Caco-2 (cell line): ENCODE results near the gene SYT9. TPM values are rescaled to one million over a fixed set of nuclear protein-coding genes. Genes with fewer than 3 reads are reported as not detected.

Experiments used
- BruUV-seq: library from RNA; stranded (reverse); fragments of 400-500 nt; replicated peaks from 2 replicates; lab custom pipeline; 2021; lab: Mats Ljungman, UMichigan
- CTCF ChIA-PET: fragments of 300-600 bp; sonication (Branson Sonifier 250); formaldehyde crosslinking; loops from one replicate; lab custom pipeline; 2022; ENCODE audit warnings: antibody characterized with exemption; lab: Charles Lee
- POLR2A ChIA-PET: fragments of 300-600 bp; sonication (Branson Sonifier 250); formaldehyde crosslinking; loops from one replicate; lab custom pipeline; 2022; ENCODE audit warnings: antibody characterized with exemption; lab: Charles Lee
- DNase-seq, 2 experiments: peaks; one replicate each; pipeline versions ENCODE4 v3.0.0 to v3.0.0-alpha.2; 2020 to 2022
- H3K27me3 ChIP-seq: replicated peaks from 2 replicates; pipeline ENCODE4 v1.6.0; 2011; ENCODE audit warnings: low read length; ENCODE audit not compliant: control insufficient read depth, insufficient read depth
- H3K36me3 ChIP-seq: 2 replicates; pipeline ENCODE4 v1.5.1; 2011; ENCODE audit warnings: low read length; ENCODE audit not compliant: control insufficient read depth, insufficient read depth
- H3K4me1 ChIP-seq: fragments of 250-450 bp; sonication (Bioruptor Pico); 2 replicates; pipeline ENCODE4 v1.5.1; 2020; ENCODE audit warnings: mild to moderate bottlenecking
- H3K4me3 ChIP-seq: 2 replicates; pipeline ENCODE4 v1.5.1; 2011; ENCODE audit warnings: low read depth, mild to moderate bottlenecking, control low read depth, low read length
- H3K9me3 ChIP-seq: fragments of 250-450 bp; sonication (Bioruptor Pico); 2 replicates; pipeline ENCODE4 v1.5.1; 2020; ENCODE audit warnings: mild to moderate bottlenecking, moderate library complexity
- H3K27ac Mint-ChIP-seq: one replicate; pipeline ENCODE4 v1.8.0; 2022; ENCODE audit warnings: mixed read lengths; ENCODE audit not compliant: unreplicated experiment
- H3K27me3 Mint-ChIP-seq: one replicate; pipeline ENCODE4 v1.8.0; 2022; ENCODE audit warnings: mixed read lengths; ENCODE audit not compliant: insufficient read depth, unreplicated experiment
- H3K36me3 Mint-ChIP-seq: one replicate; pipeline ENCODE4 v1.8.0; 2022; ENCODE audit warnings: mild to moderate bottlenecking, mixed read lengths; ENCODE audit not compliant: insufficient read depth, unreplicated experiment
- H3K4me1 Mint-ChIP-seq: one replicate; pipeline ENCODE4 v1.8.0; 2022; ENCODE audit warnings: low read depth, mixed read lengths; ENCODE audit not compliant: unreplicated experiment
- H3K4me3 Mint-ChIP-seq: one replicate; pipeline ENCODE4 v1.8.0; 2022; ENCODE audit warnings: mild to moderate bottlenecking, moderate library complexity, mixed read lengths; ENCODE audit not compliant: unreplicated experiment
- H3K9me3 Mint-ChIP-seq: one replicate; pipeline ENCODE4 v1.8.0; 2022; ENCODE audit warnings: mixed read lengths; ENCODE audit not compliant: unreplicated experiment
- CTCF ChIP-seq, 2 experiments: fragments of 200-600 bp in 1 of 2; IDR thresholded peaks; 1 replicate in 1 of 2; 2 replicates in 1 of 2; pipeline versions ENCODE4 v1.5.1 to v1.8.0; 2011 to 2022; ENCODE audit warnings: antibody characterized with exemption in 1 of 2, control low read depth in 1 of 2, inconsistent platforms in 1 of 2, low read depth in 1 of 2, low read length in 1 of 2, mild to moderate bottlenecking in 1 of 2, moderate library complexity in 1 of 2; ENCODE audit not compliant: insufficient read depth in 1 of 2, severe bottlenecking in 1 of 2, unreplicated experiment in 1 of 2
- intact Hi-C: fragments of 100-400 bp; cut with micrococcal nuclease; formaldehyde crosslinking; loops from one replicate; pipeline ENCODE4 v1.10.0; 2022; ENCODE audit not compliant: unreplicated experiment
- total RNA-seq: library from RNA; stranded (reverse); gene quantifications from 2 replicates; pipeline ENCODE4 v1.2.3, GENCODE V29; 2022

Gene SYT9
- total RNA-seq, 1 experiment from 2014 or later = not detected

- BruUV-seq = no TSS peak
- TF ChIP-seq CTCF (IDR thresholded peaks at IDR 0.05; ENCODE audit: insufficient read depth in 1 of 2, low read depth in 1 of 2, low read length in 1 of 2, severe bottlenecking in 1 of 2, unreplicated experiment in 1 of 2) = no peak
- H3K4me1 ChIP-seq = peaks cover 10% of the 10 kb centered on the region
- H3K4me3 ChIP-seq = no peak overlapping the region
- H3K27ac Mint-ChIP-seq = no peak overlapping the region
- ChIA-PET POLR2A (no interaction called here), CTCF (no interaction called here)
- no peaks in the 10 kb centered on the region for H3K9me3 Mint-ChIP-seq
- no peaks in the 10 kb centered on the region for H3K9me3 ChIP-seq
- no peaks in the 10 kb centered on the region for H3K36me3 Mint-ChIP-seq
- H3K4me3 Mint-ChIP-seq = no peak overlapping the region
- H3K27me3 Mint-ChIP-seq = peaks cover 2% of the 10 kb centered on the region
- H3K4me1 Mint-ChIP-seq = peaks cover 17% of the 10 kb centered on the region
- H3K36me3 ChIP-seq = no peaks in the 10 kb centered on the region
- intact Hi-C loops = no loop called here
- H3K27me3 ChIP-seq = no peaks in the 10 kb centered on the region
- DNase-seq = peak in 1 of 2 experiments; percentile 21
These were observed 242.5 kb downstream of the SYT9 start for GRCh38 chr11:7494086-7494745.

GRCh38 chr11:7495882-7496551, 244.3 kb downstream of the SYT9 start:
- Mint-ChIP-seq H3K36me3 (no peaks in the 10 kb centered on the region), H3K4me3 (no peak overlapping the region), H3K9me3 (no peaks in the 10 kb centered on the region), H3K4me1 (peaks cover 17% of the 10 kb centered on the region), H3K27me3 (peaks cover 2% of the 10 kb centered on the region), H3K27ac (no peak overlapping the region)
- BruUV-seq = no TSS peak
- H3K4me3 ChIP-seq = no peak overlapping the region
- ChIA-PET POLR2A (no interaction called here), CTCF (no interaction called here)
- TF ChIP-seq CTCF (IDR thresholded peaks at IDR 0.05; ENCODE audit: insufficient read depth in 1 of 2, low read depth in 1 of 2, low read length in 1 of 2, severe bottlenecking in 1 of 2, unreplicated experiment in 1 of 2) = no peak
- DNase-seq = no peak
- H3K27me3 ChIP-seq = no peaks in the 10 kb centered on the region
- H3K4me1 ChIP-seq = peaks cover 10% of the 10 kb centered on the region
- intact Hi-C loops = no loop called here
- H3K9me3 ChIP-seq = no peaks in the 10 kb centered on the region
- H3K36me3 ChIP-seq = no peaks in the 10 kb centered on the region

DNA sequence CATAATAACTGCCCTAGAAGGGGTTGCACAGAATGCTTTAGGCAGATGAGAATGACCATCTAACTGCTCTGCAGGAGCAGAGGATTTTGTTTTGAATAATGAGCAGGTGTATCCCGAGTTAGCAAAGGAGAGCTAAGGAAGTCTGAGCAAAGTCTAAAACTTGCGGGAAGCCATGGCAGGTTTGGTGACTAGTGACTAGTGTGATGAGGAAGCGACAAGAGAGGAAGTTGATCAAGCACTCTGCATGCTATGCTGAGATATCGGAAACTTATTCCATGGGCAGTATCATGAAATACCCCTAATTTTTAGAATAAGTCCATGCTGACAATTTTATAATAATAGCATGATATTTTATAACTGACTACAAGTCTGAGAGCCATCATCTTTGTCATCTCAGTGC, 246.5 kb downstream of the SYT9 start:
- ChIA-PET CTCF (no interaction called here), POLR2A (no interaction called here)
- Histone ChIP-seq H3K4me1 (peaks cover 10% of the 10 kb centered on the region), H3K36me3 (no peaks in the 10 kb centered on the region), H3K9me3 (no peaks in the 10 kb centered on the region), H3K27me3 (no peaks in the 10 kb centered on the region), H3K4me3 (no peak overlapping the region)
- Mint-ChIP-seq H3K4me1 (peaks cover 17% of the 10 kb centered on the region), H3K4me3 (no peak overlapping the region), H3K9me3 (no peaks in the 10 kb centered on the region), H3K27me3 (peaks cover 2% of the 10 kb centered on the region), H3K36me3 (no peaks in the 10 kb centered on the region), H3K27ac (no peak overlapping the region)
- intact Hi-C loops = no loop called here
- TF ChIP-seq CTCF (IDR thresholded peaks at IDR 0.05; ENCODE audit: insufficient read depth in 1 of 2, low read depth in 1 of 2, low read length in 1 of 2, severe bottlenecking in 1 of 2, unreplicated experiment in 1 of 2) = no peak
- DNase-seq = no peak
- no TSS peak for BruUV-seq
